ENCODE measurements around the gene FOXO3.

GRCh38 chr6:108582618-108583017 is 21.9 kb downstream of the FOXO3 start:
- TF ChIP-seq EZH2 (IDR thresholded peaks at IDR 0.05; ENCODE audit: insufficient read depth, poor library complexity, severe bottlenecking) (no peak), EZH2phosphoT487 (IDR thresholded peaks at IDR 0.05; ENCODE audit: insufficient read depth, low read depth) (no peak)

Measured in GM23248 (cell line).